ENCODE data around the gene AGAP1.

AGAP1 gene

DNA sequence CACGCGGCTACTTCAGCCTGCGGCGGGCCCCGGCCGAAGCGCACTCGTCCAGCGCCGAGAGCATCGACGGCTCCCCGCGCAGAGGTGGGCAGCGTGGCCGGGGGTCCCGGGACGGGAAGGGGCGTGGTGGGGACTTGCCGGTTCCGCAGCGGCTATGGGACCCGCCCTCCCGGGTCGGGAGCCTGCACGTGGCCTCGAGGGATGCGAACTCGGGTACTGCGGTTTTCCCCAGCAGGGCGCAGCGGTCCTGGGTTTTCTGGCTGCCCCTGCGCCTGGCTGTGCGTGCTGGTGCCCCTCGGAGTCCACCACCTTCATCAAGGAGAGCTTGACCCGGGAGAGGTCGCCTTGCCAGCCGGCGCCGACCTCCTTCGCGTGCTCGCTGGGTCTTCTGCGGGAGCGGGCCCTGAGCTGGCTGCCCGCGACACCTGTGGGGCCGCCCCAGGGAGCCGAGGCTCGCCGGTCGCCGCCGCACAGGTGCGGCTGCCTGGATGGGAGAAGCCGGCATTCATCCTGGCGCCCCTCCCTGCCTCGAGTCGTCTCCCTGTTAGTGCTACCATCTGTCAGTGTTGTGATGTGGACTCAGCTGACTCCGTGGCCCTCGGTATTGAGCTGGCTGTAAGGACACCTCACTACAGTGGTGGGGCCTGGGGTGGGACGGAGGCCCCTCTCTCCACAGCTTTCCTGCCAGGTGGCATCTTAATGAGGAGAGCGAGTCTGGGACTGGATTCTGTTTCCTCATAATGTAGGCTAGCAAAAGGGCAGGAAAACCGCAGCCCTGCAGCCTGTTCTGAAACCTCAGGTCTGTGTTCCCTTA lies 177.3 kb downstream of the AGAP1 start:
- Histone ChIP-seq H3K27ac (ENCODE audit: low read depth, low read length) (no peak overlapping the region), H3K9me2 (replicated peaks; ENCODE audit: control insufficient read depth, low read length) (no peaks in the 10 kb centered on the region), H3K4me2 (ENCODE audit: low read length) (no peak overlapping the region), H3K9me3 (ENCODE audit: control insufficient read depth, insufficient read depth, low read length) (no peaks in the 10 kb centered on the region), H3K36me3 (ENCODE audit: control insufficient read depth, low read length) (no peaks in the 10 kb centered on the region), H3K79me2 (ENCODE audit: control insufficient read depth, low read length) (no peaks in the 10 kb centered on the region), H3K4me3 (ENCODE audit: low read length) (no peak overlapping the region), H3K27me3 (ENCODE audit: control insufficient read depth, low read length) (no peaks in the 10 kb centered on the region), H4K20me1 (ENCODE audit: control insufficient read depth, insufficient read depth, low read depth, low read length) (no peaks in the 10 kb centered on the region), H3K4me1 (ENCODE audit: control insufficient read depth, low read length) (no peaks in the 10 kb centered on the region), H3F3A (ENCODE audit: control insufficient read depth, insufficient read depth) (no peaks in the 10 kb centered on the region)
- TF ChIP-seq, protein P1, sequence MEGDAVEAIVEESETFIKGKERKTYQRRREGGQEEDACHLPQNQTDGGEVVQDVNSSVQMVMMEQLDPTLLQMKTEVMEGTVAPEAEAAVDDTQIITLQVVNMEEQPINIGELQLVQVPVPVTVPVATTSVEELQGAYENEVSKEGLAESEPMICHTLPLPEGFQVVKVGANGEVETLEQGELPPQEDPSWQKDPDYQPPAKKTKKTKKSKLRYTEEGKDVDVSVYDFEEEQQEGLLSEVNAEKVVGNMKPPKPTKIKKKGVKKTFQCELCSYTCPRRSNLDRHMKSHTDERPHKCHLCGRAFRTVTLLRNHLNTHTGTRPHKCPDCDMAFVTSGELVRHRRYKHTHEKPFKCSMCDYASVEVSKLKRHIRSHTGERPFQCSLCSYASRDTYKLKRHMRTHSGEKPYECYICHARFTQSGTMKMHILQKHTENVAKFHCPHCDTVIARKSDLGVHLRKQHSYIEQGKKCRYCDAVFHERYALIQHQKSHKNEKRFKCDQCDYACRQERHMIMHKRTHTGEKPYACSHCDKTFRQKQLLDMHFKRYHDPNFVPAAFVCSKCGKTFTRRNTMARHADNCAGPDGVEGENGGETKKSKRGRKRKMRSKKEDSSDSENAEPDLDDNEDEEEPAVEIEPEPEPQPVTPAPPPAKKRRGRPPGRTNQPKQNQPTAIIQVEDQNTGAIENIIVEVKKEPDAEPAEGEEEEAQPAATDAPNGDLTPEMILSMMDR (IDR thresholded peaks at IDR 0.05; ENCODE audit: low read depth, low read length, poor library complexity, severe bottlenecking): no peak
- no peak for TF ChIP-seq EZH2phosphoT487 (IDR thresholded peaks at IDR 0.05; ENCODE audit: borderline replicate concordance, low read length)

DNA sequence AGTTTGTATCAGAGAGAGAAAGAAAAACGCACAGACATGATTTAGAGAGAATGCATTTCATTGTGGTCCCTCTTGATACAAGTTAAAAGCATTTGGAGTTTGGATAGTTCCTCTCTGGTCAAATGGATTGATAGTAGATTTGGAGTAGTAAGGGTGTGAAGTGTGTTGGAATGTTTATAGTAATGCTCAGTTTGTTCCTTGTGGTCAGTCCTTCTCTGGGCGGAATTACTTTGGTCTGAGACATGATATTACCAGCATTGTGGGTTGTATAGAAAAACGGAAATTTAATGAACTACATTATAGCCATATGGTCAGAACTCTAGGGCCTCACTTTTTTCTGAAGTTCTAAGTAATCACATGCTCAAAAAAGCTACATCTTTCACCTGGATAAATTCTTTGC lies 178.9 kb downstream of the AGAP1 start:
- H3K4me1 ChIP-seq (ENCODE audit: control insufficient read depth, low read length): no peaks in the 10 kb centered on the region
- H3K4me3 ChIP-seq (ENCODE audit: low read length): no peak overlapping the region
- TF ChIP-seq, protein P1 (IDR thresholded peaks at IDR 0.05; ENCODE audit: low read depth, low read length, poor library complexity, severe bottlenecking): no peak
- no peak for TF ChIP-seq EZH2phosphoT487 (IDR thresholded peaks at IDR 0.05; ENCODE audit: borderline replicate concordance, low read length)
- H3K9me3 ChIP-seq (ENCODE audit: control insufficient read depth, insufficient read depth, low read length): no peaks in the 10 kb centered on the region
- no peak overlapping the region for H3K27ac ChIP-seq (ENCODE audit: low read depth, low read length)
- H3K4me2 ChIP-seq (ENCODE audit: low read length): no peak overlapping the region
- H3K36me3 ChIP-seq (ENCODE audit: control insufficient read depth, low read length): no peaks in the 10 kb centered on the region
- H4K20me1 ChIP-seq (ENCODE audit: control insufficient read depth, insufficient read depth, low read depth, low read length): no peaks in the 10 kb centered on the region
- no peaks in the 10 kb centered on the region for H3F3A ChIP-seq (ENCODE audit: control insufficient read depth, insufficient read depth)
- H3K79me2 ChIP-seq (ENCODE audit: control insufficient read depth, low read length): no peaks in the 10 kb centered on the region
- H3K9me2 ChIP-seq (replicated peaks; ENCODE audit: control insufficient read depth, low read length): no peaks in the 10 kb centered on the region
- H3K27me3 ChIP-seq (ENCODE audit: control insufficient read depth, low read length): no peaks in the 10 kb centered on the region

DNA sequence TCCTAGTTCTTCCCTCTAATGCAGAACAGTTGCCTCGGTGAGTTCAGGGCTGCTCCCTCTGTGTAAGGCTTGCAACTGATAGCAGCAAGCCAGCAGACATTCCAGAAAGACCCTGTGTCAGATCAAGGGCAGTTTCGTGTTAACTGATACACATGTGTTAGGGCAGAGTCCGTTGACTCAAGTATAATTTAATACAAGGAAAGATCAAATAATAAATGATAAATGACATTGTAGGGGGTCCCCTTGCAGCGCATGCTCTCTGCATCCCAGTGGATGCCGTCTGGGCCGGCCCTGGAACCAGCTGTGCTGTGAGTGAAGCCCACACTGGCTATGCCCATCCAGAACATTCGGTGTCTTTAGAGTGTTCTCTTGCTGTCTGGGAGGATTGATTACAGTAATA lies 180.3 kb downstream of the AGAP1 start:
- H3K9me2 ChIP-seq (replicated peaks; ENCODE audit: control insufficient read depth, low read length): no peaks in the 10 kb centered on the region
- no peaks in the 10 kb centered on the region for H4K20me1 ChIP-seq (ENCODE audit: control insufficient read depth, insufficient read depth, low read depth, low read length)
- H3K4me3 ChIP-seq (ENCODE audit: low read length): no peak overlapping the region
- H3K9me3 ChIP-seq (ENCODE audit: control insufficient read depth, insufficient read depth, low read length): no peaks in the 10 kb centered on the region
- H3K4me1 ChIP-seq (ENCODE audit: control insufficient read depth, low read length): no peaks in the 10 kb centered on the region
- no peaks in the 10 kb centered on the region for H3K27me3 ChIP-seq (ENCODE audit: control insufficient read depth, low read length)
- no peaks in the 10 kb centered on the region for H3K79me2 ChIP-seq (ENCODE audit: control insufficient read depth, low read length)
- no peak overlapping the region for H3K27ac ChIP-seq (ENCODE audit: low read depth, low read length)
- H3F3A ChIP-seq (ENCODE audit: control insufficient read depth, insufficient read depth): no peaks in the 10 kb centered on the region
- H3K4me2 ChIP-seq (ENCODE audit: low read length): no peak overlapping the region
- no peak for TF ChIP-seq EZH2phosphoT487 (IDR thresholded peaks at IDR 0.05; ENCODE audit: borderline replicate concordance, low read length)
- TF ChIP-seq, protein P1 (IDR thresholded peaks at IDR 0.05; ENCODE audit: low read depth, low read length, poor library complexity, severe bottlenecking): no peak
- no peaks in the 10 kb centered on the region for H3K36me3 ChIP-seq (ENCODE audit: control insufficient read depth, low read length)

All from DOHH2 (cell line).